ENCODE results near the gene GPALPP1.
"Not testable (repeated sequence)": the region's sequence is repeated elsewhere in the genome, so short reads cannot be mapped to it uniquely, and the experiment has no call there.

Gene GPALPP1, protein sequence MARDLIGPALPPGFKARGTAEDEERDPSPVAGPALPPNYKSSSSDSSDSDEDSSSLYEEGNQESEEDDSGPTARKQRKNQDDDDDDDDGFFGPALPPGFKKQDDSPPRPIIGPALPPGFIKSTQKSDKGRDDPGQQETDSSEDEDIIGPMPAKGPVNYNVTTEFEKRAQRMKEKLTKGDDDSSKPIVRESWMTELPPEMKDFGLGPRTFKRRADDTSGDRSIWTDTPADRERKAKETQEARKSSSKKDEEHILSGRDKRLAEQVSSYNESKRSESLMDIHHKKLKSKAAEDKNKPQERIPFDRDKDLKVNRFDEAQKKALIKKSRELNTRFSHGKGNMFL

GRCh38 chr13:44989071-44989889 is at the start of gene GPALPP1, which contains the start of gene NUFIP1:
GPALPP1 (plus strand) TSS chr13:44989538; CDS start chr13:44989655, 117 bp downstream.
NUFIP1 (minus strand) TSS chr13:44989471; CDS start chr13:44989436, 35 bp downstream.
- peak; percentile 88 to 93 for DNase-seq

DNA sequence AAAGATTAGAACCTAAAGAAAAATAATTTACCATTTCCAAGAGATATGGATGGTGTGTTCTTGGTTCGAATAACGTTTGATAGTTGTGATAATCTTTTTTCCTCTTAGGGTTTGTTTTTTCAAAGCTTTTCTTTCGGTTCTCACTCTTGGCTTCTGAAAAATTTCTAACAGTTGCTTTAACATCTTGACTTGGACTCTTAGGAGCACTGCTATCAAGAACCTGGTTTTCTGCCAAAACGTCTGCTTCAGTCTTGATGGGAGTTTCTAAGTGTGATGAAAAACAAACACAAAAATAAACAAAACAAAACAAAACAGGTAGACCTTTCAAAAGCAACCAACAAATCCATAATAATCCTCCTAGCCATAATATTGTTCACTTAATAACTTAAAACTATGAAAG is 45.9 kb upstream of the GPALPP1 start:
- not testable (repeated sequence) for DNase-seq

DNA sequence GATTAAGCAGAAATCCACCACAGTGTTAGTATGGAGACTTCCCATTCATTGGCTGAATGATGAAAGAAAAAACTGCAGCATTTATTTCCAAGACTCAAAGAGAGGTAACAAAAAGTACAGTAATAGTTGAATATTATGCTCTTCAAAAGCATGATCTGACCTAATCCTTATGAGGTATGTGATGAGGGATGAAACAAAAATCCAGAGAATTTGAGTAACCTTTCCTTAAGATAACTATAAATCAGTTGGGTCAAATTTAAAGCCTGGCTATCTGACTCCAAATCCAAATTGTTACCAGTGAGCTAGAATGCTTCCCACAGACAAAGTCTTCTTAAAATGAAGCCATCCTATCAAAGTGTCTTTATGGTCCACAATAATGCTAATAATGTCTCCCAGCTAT is 38.2 kb upstream of the GPALPP1 start:
- peak in 1 of 2 experiments; percentile 9 for DNase-seq

GRCh38 chr13:44952671-44953070 is 36.7 kb upstream of the GPALPP1 start:
- no peak for DNase-seq

DNA sequence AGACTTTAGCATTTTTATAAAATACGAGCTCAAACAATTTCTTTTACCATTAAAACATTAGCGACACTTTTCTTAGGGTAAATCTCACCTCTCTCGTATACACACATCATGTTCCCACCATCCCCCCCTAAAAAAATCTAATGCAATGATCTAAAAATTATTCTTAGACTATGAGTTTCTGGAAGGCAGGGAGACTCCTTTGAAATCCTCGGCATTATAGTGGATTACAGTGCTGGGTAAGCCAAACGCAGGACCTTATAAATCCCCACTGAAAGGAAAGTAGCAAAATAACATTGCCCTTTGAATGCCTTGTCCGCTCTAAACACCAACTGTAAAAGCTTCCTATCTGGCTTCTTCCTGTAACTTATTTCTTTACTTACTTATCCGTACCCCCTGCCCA is 35.1 kb upstream of the GPALPP1 start:
- DNase-seq: no peak

DNA sequence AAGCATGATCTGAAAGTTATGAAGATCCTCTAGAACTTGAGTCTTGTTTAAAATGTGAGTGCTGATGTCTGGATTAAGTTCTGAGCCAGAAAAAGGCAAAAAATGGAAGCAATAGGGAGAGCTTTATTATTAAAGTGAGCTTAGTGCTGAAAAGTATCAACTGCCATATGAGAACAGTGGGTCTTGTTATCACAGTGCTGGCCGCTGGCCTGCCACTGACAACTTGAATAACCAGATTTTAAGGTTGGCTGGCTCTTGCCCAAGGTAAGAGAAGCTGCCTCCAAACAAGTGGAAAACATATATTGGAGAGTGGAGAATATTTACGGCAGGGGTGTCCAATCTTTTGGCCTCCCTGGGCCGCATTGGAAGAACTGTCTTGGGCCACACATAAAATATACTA is 33.9 kb upstream of the GPALPP1 start:
- DNase-seq: no peak

DNA sequence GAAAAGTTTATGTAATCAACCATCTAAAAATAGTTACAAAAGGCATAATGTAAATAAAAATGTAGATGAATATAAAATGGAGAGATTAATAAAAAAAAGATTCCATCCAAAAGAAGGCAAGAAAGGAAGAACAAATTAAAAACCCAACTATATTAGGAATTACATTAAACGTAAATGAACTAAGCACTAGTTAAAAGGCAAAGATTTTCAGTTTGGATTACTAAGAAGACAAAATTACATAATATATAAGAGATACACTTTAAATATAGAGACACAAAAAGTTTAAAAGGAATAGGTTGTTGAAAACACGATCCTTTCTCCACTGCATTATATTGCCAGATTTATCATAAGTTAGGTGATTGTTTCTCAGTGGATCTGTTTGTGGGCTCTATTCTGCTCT is 27.3 kb upstream of the GPALPP1 start:
- DNase-seq: no peak

DNA sequence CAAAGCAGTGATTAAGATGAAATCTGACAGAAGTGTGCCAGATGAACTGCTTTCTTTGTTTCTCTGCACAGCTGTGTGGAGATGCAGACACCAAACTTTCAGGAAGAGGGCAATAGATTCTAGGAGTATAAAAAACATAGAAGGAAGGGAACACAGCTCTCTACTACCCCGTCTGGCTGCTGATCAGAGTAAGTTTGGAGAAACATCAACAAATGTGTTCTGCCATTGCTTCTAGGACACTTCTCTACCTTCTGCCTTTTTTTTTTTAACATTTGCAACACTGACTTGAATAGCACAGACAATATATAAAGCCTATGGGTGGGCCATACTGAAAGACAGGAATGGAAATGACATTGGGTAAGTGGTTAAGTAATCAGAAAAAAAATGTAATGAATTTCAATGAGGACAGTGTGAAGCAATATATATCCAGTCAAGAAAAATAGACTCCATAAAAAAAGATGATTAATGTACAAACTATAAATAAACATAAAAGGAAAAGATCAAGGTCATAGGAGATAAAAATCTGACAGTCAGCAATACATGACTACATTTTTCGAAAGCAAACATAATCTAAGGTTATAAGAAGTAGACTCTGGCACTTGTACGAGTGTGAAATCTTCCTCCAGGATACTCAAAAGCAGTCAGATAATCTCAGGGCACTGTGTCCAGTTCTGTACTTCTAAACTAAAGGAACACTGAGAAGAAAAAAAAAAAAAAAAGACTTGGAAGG is 21.5 kb upstream of the GPALPP1 start:
- DNase-seq: peak in 1 of 2 experiments; percentile 24

DNA sequence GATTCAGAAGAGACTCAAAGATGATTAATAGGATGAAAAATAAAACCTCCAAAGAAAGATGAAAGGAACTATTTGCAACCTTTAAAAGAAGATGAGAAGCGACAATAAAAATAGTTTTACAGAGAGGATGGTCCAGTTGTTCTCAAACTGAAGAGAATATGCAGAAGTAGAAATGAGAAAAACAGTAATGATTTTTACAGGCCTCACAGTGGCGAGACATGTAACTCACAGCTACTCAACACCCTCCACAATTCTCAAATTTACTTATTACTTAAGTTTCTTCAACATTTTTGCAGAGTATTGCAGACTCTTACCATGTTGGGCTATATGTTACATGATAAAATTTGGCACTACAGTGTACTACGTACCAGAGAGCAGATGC is 20.9 kb upstream of the GPALPP1 start:
- DNase-seq: no peak

DNA sequence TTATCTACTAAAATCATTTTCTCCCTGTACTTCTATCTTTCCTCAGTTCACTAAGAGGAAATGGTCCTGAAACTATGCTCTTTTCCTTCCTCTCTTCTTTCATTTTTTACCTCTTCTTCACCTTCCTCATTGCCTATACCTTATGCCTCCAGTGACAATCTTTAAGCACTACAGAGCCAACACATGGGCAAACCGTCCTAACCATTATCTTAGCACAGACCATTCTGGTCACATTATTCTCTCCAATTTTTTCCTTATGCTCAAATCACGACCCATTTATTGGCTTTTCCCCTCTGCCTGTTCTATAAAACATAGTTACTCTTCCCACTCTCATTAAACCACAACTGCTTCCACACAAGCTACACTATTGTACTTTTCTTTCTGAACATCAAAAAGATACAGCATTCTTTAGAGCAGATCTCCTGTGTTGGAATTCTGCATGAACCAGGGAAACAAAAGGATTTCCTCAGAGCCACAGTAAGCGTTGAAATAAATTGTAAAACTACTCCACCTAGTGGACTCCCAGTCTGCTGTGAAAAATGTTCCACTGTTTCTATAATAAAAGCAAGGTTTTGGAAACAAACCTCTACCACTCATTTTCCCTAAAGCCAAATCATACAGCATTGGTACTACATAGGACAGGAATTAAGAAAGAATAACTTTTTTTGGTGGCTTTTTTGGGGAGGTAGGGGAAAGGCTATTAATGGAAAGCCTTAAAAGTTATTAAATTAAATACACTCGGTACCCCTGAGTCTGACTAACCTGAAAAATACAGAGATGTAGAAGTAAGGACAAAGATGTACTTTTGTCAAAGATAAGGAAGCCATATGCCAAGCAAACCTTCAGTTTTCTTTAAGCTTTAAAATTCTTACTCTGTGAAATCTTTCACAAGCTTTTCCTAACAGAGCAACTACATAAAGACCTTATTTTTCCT is 19.5 kb upstream of the GPALPP1 start:
- DNase-seq: peak in 1 of 2 experiments; percentile 66

DNA sequence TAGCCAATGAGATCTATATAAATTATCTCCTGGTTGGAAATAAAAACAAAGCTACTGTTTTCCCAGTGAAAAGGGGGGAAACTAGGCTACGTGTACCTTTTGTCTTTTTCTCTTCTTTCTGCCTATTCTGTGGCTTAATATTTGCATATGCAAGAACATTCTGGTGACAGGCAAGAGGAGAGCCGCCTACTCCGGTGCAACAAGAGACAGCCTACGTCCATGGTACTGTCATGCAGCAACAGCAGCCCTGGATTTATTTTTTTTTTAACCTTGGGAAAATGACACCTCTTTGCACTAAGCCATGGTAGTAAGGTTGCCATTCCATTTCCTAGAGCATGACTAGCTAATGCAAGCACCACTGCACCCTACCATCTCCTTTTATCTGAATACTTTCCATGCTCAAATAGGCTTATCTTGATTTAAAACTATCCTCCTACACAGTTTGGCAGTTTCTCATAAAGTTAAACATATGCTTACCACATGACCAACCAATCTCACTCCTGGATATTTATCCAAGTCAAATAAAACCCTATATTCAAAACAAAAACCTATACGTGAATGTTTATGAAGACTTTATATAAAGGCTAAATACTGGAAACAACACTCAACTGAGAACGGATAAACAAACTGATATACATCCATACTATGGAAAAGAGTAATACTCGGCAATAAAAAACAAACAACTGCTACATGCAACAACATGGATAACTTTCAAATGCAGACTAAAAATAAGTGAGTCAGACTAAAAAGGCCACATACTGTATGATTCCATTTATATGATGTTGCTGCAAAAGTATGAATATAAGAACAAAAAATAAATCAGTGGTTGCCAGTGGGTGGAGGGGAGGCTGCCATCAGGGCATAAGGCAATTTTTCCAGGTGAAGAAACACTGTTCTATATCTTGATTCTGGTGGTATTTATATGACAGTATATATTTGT is 17.4 kb upstream of the GPALPP1 start:
- no peak for DNase-seq

DNA sequence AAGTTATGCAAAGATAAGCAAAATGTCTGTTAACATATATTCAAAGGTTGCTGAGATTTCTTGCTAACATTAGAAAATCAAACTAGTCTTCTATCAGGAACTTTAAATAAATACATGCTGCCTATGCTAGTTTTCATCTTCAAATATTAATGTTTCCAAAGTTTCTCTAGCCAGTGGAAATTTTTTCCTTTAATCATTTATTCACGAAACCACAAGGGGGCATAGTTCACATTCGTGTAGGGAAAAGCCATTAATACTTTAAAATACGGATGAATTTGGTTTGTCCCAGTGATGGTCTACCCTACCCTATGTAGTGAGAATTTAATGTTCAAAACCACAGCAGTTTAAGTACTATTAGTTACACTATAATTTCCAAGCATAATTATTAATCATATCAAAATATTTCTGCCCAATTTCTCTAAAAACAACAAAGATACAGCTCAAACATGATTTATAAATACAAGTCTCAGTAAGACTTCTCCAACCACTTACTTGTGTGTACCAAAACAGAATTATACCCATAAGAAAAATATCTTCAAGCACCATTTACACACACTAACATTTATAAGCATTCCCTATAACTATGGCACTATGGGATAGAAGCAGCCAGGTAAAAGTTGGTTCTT is 16.3 kb upstream of the GPALPP1 start:
- peak in 1 of 2 experiments; percentile 29 for DNase-seq

- no peak for DNase-seq
Observed at GRCh38 chr13:44974056-44974793, 15.1 kb upstream of the GPALPP1 start.

DNA sequence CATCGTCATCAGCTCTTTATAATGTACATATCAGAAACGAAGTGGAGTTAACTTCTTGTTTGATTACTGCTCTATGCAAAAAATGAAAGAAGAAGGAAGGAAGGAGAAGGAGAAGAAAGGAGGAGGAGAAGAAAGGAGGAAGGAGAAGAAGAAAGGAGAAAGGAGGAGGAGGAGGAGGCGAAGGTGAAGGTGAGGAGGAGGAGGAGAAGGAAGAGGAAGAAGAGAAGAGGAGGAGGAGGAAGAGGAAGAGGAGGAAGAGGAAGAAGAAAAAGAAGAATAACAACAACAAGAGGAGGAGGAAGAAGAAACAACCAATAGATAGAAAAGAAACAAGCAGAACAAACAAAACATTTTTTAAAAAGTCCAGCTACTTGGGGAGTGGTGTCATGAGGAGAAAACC is 13.1 kb upstream of the GPALPP1 start:
- no peak for DNase-seq

DNA sequence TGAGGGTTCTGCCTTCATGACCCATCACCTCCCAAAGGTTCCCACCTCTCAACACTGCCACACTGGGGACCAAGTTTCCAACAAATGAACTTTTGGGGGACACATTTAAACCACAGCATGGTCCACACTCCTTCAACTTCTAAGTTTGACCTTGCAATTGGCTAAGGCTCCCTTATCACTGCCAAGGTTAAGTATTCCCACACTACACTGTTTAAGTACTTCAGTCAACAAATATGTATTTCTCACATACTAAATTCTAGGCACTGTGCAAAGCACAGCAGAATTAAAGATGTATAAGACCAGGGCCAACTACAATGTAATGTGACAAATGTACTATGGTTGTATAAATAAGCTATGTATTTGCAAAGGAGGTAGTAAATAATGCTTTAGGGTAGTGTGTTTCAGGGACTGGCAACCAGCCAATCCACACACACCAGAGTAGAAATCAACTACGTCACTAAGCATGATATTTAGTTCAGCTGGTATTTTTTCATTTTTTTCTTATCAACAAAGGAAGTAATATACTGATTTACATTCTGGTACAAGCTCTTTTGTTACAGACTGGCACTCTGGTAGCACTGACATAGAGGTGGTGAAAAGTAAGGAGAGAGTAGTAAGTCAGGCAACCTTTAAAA is 12.3 kb upstream of the GPALPP1 start:
- DNase-seq: no peak

DNA sequence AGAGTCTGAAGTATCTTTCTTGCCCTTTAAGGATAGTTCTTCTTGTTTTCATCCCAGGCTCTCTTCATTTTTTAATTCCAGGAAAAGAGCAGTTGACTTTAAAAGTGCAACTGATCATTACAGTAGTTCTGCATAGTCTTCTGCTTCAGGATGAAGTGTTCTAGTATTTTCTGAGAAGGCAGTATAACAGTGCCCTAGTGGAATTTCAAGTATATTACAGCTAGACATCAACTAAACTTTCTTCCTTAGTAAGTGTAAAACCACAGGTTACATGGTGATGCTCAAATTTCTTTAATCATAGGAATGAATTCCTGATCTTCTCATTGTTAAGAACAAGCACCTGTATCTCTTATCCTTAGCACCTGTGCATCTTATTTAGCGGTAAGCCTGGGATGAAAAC is 11.0 kb upstream of the GPALPP1 start:
- DNase-seq: peak in 1 of 2 experiments; percentile 5

DNA sequence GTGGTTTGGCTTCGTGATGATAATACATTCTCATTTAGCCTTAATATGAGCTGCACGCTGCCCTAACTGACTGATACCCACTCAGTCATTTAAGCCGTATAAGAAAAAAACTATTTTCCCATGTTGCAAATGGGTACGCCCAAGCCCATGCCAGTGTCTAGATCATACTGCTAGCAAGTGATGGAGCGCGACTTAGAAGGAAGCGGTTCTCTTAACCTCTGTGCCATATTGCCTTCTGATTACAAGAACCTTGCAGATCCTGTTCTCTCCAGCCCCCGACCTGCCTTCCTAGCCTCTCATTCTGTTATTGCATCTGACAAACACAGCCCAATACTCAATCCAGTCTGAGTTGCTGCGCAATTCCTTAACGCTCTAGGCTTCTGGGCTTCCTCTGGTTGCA is 603 bp downstream of the GPALPP1 start:
- DNase-seq: no peak

GRCh38 chr13:45003417-45003816 is 14.1 kb downstream of the GPALPP1 start:
- no peak for DNase-seq

GRCh38 chr13:45004096-45004495 is 14.8 kb downstream of the GPALPP1 start:
- no peak for DNase-seq

Data from SW 1271 (cell line).